SK-N-MC (cell line): ENCODE data around the gene AMBRA1.

Source experiments
- EZH2 ChIP-seq: fragments of 200-600 bp; sonication (generic); IDR thresholded peaks from one replicate; pipeline ENCODE4 v1.6.1; 2017; ENCODE audit warnings: antibody characterized with exemption
- POLR2AphosphoS5 ChIP-seq: IDR thresholded peaks from 2 replicates; pipeline ENCODE4 v1.6.1; 2012; ENCODE audit warnings: mild to moderate bottlenecking, low read depth, low read length, borderline replicate concordance

GRCh38 chr11:46377290-46377689, 216.5 kb downstream of the AMBRA1 start:
- TF ChIP-seq EZH2 (no peak), POLR2AphosphoS5 (no peak)
